Measurements from ENCODE around the gene SLC25A47.
"Not testable (repeated sequence)": the region's sequence is repeated elsewhere in the genome, so short reads cannot be mapped to it uniquely, and the experiment has no call there.

The SLC25A47 gene

GRCh38 chr14:100322138-100322957 is 791 bp upstream of the SLC25A47 start:
- no peak for DNase-seq

GRCh38 chr14:100323942-100324307 is 786 bp downstream of the SLC25A47 start:
- DNase-seq: no peak

DNA sequence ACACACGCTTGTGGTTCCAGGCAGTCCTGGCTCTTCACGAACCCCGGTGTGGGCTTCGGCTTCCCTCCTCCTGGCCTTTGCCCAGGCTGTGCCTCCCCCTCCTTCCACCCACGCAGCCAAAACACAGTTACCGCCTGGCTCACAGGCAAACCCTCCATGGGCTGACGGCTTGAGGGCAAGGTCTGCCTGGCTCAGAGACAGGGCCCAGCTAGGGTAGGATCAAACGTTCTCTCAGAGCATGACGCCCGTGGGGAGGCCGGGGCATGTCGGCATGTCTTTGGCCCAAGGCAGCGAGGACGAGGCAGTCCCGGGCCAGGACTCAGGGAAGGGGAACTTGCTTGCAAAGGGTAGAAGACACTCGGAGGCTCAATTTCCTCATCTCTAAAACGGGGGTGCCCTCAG is 2.1 kb downstream of the SLC25A47 start:
- no peak for DNase-seq

DNA sequence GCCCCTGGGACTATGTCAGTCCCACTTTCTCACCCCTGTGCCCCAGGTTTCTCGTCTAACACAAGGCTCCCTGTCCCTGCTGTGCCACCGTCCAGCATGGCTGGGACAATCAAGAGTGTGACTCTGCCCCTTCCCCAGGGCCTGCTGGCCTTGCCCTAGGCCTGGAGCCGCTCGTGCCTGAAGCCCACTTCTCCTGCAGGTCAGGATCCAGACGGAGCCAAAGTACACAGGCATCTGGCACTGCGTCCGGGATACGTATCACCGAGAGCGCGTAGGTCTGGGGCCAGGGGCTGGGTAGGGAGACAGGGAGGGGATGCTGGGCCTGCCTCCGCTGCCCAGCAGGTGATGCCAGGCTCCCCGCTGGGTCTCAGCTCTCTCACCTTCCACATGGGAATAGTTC is 2.8 kb downstream of the SLC25A47 start:
- DNase-seq: no peak

- DNase-seq: no peak
Observed at GRCh38 chr14:100327128-100327527, 4.0 kb downstream of the SLC25A47 start.

DNA sequence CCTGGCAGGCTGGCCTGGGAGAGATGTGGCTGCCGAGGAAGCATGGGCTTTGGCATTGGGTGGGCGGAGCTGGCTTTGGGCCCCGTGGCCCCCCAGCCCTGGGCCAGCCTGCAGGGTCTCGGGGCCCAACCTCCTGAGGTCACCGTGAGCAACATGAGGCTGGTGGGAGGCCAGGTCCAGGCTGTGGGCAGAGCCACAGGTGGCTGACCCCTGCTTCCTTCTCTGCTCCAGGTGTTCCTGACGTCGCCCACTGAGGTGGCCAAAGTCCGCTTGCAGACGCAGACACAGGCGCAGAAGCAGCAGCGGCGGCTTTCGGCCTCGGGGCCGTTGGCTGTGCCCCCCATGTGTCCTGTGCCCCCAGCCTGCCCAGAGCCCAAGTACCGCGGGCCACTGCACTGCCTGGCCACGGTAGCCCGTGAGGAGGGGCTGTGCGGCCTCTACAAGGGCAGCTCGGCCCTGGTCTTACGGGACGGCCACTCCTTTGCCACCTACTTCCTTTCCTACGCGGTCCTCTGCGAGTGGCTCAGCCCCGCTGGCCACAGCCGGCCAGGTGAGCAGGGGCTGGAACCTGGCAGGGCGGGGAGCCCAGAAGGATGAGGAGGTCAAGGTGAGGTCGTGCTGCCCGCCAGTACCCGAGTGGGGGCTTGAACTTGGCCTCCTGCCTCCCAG is 5.5 kb downstream of the SLC25A47 start:
- DNase-seq: no peak

DNA sequence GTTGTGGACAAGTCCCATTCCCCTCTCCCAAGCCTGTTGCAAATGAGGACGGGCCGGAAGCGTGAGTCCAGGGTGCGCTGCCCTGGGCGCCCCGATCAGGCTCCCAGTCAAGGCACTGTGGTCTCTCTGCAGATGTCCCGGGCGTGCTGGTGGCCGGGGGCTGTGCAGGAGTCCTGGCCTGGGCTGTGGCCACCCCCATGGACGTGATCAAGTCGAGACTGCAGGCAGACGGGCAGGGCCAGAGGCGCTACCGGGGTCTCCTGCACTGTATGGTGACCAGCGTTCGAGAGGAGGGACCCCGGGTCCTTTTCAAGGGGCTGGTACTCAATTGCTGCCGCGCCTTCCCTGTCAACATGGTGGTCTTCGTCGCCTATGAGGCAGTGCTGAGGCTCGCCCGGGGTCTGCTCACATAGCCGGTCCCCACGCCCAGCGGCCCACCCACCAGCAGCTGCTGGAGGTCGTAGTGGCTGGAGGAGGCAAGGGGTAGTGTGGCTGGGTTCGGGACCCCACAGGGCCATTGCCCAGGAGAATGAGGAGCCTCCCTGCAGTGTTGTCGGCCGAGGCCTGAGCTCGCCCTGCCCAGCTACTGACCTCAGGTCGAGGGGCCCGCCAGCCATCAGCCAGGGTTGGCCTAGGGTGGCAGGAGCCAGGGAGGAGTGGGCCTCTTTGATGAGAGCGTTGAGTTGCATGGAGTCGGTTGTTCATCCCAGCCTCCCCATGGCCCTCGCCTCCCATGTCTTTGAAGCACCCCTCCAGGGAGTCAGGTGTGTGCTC is 6.3 kb downstream of the SLC25A47 start:
- DNase-seq: no peak

DNA sequence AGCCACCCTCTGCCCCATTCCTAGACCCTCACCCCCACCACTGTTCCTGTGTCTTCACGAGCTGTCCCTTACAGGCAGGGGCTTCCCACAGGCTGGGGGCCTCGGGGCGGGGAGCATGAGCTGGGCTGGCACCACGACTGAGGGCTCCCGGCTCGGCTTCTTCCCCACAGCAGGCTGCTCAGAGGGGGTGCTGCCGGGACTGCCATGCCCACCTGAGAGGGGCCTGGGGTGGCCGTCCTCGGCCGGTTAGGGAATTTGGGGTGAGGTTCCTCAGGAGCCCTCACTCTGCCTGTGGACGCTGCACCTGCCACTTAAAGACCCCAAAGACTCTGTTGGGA is 6.8 kb downstream of the SLC25A47 start:
- no peak for DNase-seq

DNA sequence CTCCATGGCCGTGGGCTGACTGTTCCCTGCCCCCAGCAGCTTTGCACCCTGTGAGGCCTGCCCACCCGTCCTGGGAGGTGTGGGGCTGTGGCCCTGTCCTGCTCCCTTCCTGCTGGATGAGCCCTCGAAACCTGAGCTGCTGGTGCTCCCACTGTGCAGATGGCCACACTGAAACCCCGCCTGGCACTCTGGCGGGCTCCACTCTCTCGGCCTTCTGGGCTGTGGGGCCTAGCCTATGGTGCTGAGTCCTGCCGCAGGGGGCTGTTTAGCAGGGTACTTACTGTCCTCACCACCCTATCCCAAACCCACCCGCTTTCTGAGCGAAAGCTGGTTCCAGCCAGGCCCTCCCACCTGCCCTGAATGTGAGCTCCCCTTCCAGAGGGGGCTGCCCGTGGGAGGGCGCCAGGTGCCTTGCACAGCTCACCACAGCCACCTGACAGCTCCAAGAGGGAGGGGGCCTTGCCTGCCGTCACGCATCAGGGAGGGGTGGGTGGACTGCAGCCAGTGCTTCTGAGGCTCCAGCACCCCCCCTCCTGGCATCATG is 7.3 kb downstream of the SLC25A47 start:
- no peak for DNase-seq

DNA sequence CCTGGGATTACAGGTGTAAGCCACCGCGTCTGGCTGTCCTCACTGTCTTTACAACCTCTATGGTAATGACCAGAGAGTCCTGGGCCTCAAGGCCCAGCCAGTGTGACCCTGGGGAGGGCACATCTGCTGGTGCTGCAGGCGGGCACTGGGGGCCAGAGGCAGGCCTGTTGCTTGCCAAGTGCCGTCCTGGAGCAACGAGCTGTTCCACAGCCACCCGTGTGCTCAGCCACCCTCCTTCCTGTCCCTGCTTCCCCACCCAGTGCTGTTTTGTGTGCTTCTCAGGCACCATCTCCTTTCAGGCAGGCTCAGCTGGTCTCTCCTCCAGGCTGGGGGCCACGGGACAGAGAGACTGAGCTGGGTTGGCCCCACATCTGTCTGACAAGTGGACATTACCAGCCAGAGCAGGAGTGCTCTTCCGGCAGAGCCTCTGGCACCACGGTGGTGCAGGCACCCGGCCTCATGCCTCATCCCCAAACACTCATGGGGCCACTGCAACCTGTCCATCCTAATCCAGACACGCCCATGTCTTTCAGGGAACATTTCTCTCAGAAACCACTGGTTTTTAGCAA is 9.0 kb downstream of the SLC25A47 start:
- no peak for DNase-seq

DNA sequence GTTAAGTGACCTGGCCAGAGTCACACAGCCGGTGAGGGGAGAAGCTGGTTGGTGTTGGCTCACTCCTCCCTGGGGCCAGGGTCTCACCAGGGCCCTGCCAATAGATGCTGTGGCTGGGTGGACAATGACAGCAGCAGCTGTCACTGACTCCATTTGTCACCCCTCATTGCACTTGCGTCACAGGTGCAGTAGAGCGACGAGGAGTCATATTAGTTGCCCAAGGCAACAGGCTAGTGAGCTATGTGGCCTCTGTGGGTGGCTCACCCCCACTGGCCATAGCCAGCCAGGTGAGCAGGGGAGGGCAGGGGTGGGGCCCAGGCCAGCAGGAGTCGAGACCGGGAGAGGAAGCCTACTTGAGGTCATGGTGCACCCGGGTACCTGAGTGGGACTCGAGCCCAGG is 9.7 kb downstream of the SLC25A47 start:
- DNase-seq: no peak

- DNase-seq: no peak
Observed at GRCh38 chr14:100333311-100333710, 10.2 kb downstream of the SLC25A47 start.

DNA sequence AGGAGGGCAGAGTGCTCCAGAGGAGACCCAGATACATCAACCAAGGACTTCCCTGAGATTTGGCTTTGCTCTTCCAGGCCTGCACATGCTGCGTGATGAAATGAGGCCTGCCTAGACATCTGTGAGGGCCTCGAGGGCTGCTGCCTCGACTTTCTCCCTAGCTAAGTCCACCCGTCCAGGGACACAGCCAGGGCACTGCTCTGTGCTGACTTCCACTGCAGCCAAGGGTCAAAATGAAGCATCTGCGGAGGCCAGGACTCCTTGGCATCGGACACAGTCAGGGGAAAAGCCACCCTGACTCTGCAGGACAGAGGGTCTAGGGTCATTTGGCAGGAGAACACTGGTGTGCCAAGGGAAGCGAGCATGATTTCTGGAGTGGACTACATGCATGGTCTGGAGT is 10.7 kb downstream of the SLC25A47 start:
- DNase-seq: no peak

- no peak for DNase-seq
Observed at GRCh38 chr14:100334904-100335303, 11.8 kb downstream of the SLC25A47 start.

DNA sequence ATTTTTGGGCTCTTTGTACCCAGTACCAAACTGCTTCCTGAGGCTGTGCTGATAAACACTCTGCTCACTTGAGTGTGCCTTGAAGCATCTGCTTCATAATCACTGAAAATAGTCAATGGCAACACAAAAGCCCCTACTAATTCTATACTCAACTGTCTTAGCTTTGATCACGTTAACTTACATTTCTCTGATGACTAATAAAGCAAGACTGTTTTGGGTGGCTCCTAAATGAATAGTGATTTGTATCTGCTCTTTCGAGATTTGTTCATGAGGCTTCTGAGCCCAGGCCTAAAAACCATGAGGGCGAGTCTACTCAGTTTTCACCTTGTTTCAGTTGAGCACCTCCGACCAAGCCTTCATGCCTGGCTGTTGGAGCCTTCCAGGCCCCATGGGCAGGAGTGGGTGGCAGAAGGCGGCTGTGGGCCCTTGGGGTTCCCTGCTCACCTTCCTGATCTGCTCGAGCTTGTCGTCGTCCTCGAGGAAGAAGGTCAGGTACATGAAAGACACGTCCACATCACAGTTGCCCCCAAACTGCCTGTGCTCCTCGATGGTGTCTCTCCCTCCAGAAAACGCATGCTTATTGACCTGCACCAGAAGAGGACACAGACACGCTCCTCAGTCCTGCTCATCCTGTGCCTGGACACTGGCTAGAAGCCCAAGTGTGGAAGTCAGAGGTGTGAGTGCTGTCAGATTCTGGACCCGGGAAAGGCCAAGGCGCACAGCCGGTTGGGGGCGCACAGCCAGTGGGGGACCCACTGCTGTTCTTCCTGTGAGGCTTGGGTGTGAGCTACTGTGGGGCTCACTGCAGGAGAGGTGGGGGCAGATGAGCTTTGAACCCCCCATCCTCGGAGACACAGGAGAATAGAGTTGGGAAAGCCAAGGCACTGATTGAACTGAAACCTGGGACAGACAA is 13.7 kb downstream of the SLC25A47 start:
- DNase-seq: no peak

DNA sequence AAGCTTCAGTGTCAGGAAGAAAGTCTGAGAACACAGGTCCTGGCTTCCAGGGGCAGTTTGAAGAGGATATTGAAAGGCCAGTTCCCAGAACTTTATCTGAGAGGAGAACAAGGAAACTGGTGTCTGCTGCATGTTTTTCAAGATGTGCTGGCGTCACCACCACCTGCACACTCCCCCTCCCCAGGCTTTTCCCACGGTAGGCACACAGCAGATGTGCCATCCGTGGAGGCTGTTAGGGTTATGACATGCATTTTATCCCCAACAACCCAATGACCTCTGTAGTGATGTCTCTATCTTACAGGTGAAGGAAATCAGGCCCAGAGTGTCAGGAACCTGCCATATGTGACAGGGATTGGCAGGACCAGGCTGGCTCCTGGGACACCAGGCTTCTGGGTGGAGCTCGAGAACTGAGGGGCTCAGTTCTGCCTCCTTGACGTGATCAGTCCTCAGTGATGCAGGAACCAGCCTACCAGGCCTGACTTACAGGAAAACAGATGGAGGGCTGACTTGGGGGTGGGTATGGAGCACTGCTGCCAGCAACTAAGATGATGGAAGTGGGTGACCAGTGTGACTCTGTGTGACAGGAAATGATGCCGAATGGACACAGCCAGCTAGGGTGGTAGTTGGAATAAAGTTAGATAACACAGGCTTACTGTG is 16.8 kb downstream of the SLC25A47 start:
- DNase-seq: peak in 1 of 51 donors; percentile 21

DNA sequence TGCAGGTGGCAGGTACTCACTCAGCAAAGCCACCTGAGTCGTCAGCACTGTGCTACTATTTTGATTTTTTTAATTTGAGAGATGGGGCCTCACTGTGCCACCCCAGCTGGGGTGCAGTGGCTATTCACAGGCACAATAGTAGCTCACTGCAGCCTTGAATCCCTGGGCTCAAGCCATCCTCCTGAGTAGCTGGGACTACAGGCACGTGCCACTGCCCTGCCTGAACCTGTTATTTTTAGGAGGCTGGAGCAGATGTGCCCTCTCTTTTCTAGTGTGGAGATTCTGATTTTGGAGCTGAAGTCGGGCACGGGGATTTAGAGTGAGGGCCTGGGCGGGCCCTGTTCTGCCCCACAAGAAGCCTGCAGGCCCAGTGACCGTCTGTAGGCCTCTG is 17.3 kb downstream of the SLC25A47 start:
- DNase-seq: no peak

DNA sequence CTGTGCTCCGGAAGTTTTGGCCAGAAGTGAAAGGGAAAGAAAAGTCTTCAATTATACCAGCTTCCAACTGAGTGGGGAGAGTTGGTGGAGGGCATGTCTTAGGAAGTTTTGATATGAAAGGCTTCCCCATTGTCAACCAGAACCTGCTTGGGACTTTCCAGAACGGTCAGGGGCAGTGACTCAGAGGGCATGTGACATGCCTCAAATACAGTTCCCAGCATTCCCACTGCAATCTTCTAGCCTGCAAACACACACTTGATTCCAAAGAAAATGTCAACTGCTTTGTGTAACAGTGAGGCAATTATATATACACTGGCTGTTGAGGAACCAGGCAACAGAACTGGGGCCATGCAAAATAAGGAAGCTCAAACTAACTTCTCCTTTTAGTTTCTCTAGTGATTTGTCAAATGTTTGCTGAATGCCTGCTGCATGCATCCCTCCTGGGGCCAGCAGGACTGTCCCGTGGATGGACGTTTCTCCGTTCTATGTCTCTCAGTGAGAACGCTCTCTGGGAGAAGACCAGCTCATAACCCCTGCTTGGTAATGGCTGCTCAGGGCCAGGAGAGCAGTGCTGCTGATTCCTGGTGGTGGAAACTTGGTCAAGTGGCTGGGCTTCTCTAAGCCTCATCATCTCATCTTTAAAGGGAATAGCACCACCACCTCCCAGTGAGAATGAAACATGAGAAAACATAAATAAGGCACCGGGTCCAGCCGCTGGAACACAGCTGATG is 18.3 kb downstream of the SLC25A47 start:
- peak in 9 of 51 donors; percentile 13 to 54 (median 26) for DNase-seq

DNA sequence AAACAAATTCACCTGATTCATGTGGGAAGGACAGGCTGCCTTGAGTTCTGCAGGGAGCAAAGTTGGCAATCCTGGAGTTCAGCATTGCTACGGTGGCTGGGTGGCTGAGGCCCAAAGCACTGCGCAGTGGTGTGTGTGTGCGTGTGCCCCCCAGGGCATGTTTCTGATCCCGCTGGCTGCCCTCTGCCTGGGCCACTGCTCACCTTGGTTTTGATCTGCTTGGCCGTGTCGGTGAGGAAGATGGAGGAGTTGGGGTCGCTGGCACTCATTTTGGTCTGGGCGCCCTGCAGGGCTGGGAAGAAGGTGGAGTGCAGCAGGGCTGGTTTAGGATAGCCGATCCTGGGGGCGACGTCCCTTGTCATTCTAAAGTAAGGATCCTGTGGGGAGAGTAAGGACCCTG is 19.1 kb downstream of the SLC25A47 start:
- no peak for DNase-seq

GRCh38 chr14:100342826-100343225 is 19.7 kb downstream of the SLC25A47 start:
- not testable (repeated sequence) for DNase-seq
